Lung (tissue), 12 donors: Measurements from ENCODE around the gene TBXA2R. TPM values are rescaled to one million over a fixed set of nuclear protein-coding genes. Genes with fewer than 3 reads are reported as not detected.
"Not testable (repeated sequence)": the region's sequence is repeated elsewhere in the genome, so short reads cannot be mapped to it uniquely, and the experiment has no call there.

Experiments used
- ATAC-seq: fragments of 200-7000 bp; cut with Tn5 transposase; one replicate; pipeline ENCODE4 v1.9.1; 2020; ENCODE audit warnings: moderate number of reproducible peaks; ENCODE audit not compliant: insufficient read depth, low FRiP score
- DNase-seq, 3 donors: peaks; one replicate each; pipeline ENCODE4 v3.0.0-alpha.2; 2013 to 2017
- H3K27ac ChIP-seq, 2 donors: one replicate each; pipeline ENCODE4 v1.5.1; 2013; ENCODE audit warnings: mild to moderate bottlenecking in 2 of 2, moderate library complexity in 2 of 2, control low read depth in 1 of 2, inconsistent platforms in 1 of 2, low read depth in 1 of 2, low read length in 1 of 2
- H3K27me3 ChIP-seq, 3 donors: one replicate each; pipeline ENCODE4 v1.5.1; 2013; ENCODE audit warnings: low read length in 2 of 3; ENCODE audit not compliant: control insufficient read depth in 3 of 3, insufficient read depth in 3 of 3
- H3K36me3 ChIP-seq, 4 donors: one replicate each; pipeline ENCODE4 v1.5.1; 2013; ENCODE audit warnings: low read length in 4 of 4, mild to moderate bottlenecking in 1 of 4, moderate library complexity in 1 of 4; ENCODE audit not compliant: control insufficient read depth in 4 of 4, insufficient read depth in 4 of 4
- H3K4me1 ChIP-seq, 5 donors: one replicate each; pipeline ENCODE4 v1.5.1; 2013; ENCODE audit warnings: low read length in 5 of 5, mild to moderate bottlenecking in 2 of 5, moderate library complexity in 1 of 5; ENCODE audit not compliant: control insufficient read depth in 5 of 5, insufficient read depth in 5 of 5
- H3K4me3 ChIP-seq: one replicate; pipeline ENCODE4 v1.5.1; 2013; ENCODE audit warnings: mild to moderate bottlenecking, control low read depth, moderate library complexity
- H3K9ac ChIP-seq, 2 donors: one replicate each; pipeline ENCODE4 v1.5.1; 2013; ENCODE audit warnings: low read length in 2 of 2, control low read depth in 1 of 2; ENCODE audit not compliant: insufficient read depth in 1 of 2
- H3K9me3 ChIP-seq, 4 donors: one replicate each; pipeline ENCODE4 v1.5.1; 2013; ENCODE audit warnings: low read length in 3 of 4, mild to moderate bottlenecking in 1 of 4, moderate library complexity in 1 of 4; ENCODE audit not compliant: control insufficient read depth in 4 of 4, insufficient read depth in 3 of 4
- CTCF ChIP-seq: IDR thresholded peaks from 2 replicates; pipeline ENCODE4 v1.5.1; 2012; ENCODE audit warnings: mild to moderate bottlenecking; ENCODE audit errors: control extremely low read depth, extremely low read depth
- WGBS, 2 donors: extraction: QIAGEN DNeasy Blood & Tissue Kit; methylation state at CpG; one replicate each; pipeline ENCODE4 v1.1.7; 2013; 5-methylcytosine and 5-hydroxymethylcytosine counted together
- polyA plus RNA-seq, 2 donors: library from polyadenylated mRNA; stranded (reverse); fragments of 200-250 nt; gene quantifications; one replicate each; pipeline ENCODE4 v1.2.1, GENCODE V29; 2013
- total RNA-seq, 2 donors: library from RNA; depleted of rRNA in 1 of 2; stranded (reverse); fragments of >200 nt in 1 of 2; gene quantifications; one replicate each; pipeline ENCODE4 v1.2.1, GENCODE V29; 2014 to 2021
- donor health status: control.
- donor health status: control.
- donor health status: Bipolar disorder and iron deficiency.
- donor health status: healthy.
- donor health status: DM: yes; HTN: yes; CAD: no.

TBXA2R gene
- total and polyA plus RNA-seq, 4 donors = 2.5 to 7.6 (median 3.5) TPM

DNA sequence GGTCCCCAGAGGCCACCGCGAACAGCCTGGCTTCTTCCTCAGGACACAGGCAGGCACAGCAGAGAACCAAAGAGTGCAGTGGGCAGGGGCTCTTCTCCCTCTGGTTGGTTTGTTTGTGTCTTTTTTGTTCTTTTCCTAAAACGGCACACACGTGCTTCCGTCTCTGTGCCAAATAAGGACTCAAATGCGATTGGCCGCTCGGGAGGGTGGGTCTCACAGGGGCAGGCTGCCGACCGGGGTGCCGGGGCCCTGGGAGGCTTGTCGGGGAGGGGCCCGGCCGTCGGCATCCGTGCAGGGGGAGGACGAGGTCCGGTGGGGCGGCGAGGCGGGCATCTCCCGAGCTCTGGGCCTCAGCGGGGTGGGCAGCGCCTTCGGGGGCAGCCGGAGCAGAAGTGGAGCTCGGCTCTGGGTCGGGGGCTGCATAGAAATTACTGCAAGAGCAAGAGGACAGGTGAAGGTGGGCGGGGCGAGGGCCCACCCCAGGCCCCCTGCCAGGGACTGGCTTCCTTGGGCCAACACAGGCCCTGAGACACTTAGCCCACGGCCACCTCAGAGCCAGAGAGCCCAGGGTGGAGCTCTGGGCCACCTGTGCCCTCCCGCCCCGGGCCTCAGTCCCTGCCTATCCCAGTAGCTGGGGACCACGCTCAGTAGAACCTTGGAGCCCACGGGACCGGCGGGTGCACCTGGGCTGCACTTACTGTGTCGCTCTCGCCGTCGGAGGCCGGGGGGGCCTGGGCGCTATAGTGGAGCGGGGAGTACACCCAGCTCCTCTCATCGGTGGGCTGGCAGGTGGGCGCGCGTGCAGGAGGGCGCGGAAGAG, 26.3 kb upstream of the TBXA2R start:
- Histone ChIP-seq H3K9ac (no peak overlapping the region), H3K4me3 (no peak overlapping the region), H3K27ac (no peak overlapping the region), H3K36me3 (peaks cover 0 to 52% (median 7%) of the 10 kb centered on the region in 4 donors), H3K9me3 (no peaks in the 10 kb centered on the region), H3K27me3 (no peaks in the 10 kb centered on the region), H3K4me1 (no peaks in the 10 kb centered on the region)
- WGBS, 2 donors = 92 to 95% methylated on average over 48 to 50 of the region's 50 CpGs
- ATAC-seq (no peak), DNase-seq (no peak)
- no peak for TF ChIP-seq CTCF

DNA sequence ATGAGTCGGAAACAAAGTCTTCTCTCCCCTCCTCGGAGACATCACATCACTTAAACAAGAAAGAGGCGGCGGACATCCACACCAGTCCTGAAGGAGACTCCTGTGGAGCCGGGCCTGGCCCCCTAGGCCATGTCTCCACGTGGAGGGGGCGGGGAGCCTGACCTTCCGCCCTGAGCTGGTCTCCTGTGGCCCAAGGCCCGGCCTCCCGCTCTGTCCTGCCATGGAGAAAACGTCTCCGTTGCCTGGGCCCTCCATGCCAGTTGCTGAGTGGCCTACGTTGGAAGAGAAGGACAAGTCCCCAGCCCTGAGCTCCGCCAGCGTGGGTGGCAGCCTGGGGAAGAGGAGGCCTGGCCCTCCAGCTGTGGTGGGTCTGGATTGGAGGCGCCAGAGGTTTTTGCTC, 25.4 kb upstream of the TBXA2R start:
- H3K9ac ChIP-seq = no peak overlapping the region
- ATAC-seq (no peak), DNase-seq (no peak)
- no peak overlapping the region for H3K27ac ChIP-seq
- no peak for TF ChIP-seq CTCF
- no peaks in the 10 kb centered on the region for H3K9me3 ChIP-seq
- H3K4me3 ChIP-seq = no peak overlapping the region
- H3K27me3 ChIP-seq = no peaks in the 10 kb centered on the region
- no peaks in the 10 kb centered on the region for H3K4me1 ChIP-seq
- peaks cover 0 to 44% (median 5%) of the 10 kb centered on the region in 4 donors for H3K36me3 ChIP-seq
- WGBS, 2 donors = 91 to 94% methylated on average over 16 of the region's 16 CpGs

- Histone ChIP-seq H3K4me3 (no peak overlapping the region), H3K27ac (no peak overlapping the region), H3K4me1 (no peaks in the 10 kb centered on the region), H3K9ac (no peak overlapping the region), H3K27me3 (no peaks in the 10 kb centered on the region), H3K9me3 (no peaks in the 10 kb centered on the region), H3K36me3 (peaks cover 0 to 35% (median 5%) of the 10 kb centered on the region in 4 donors)
- DNase-seq (no peak), ATAC-seq (no peak)
- no peak for TF ChIP-seq CTCF
- WGBS, 2 donors = 93 to 95% methylated on average over 43 of the region's 43 CpGs
Observed at GRCh38 chr19:3631053-3631861, 24.6 kb upstream of the TBXA2R start.

GRCh38 chr19:3628766-3629165, 22.1 kb upstream of the TBXA2R start:
- H3K9me3 ChIP-seq, H3K4me3 ChIP-seq, DNase-seq, ATAC-seq, H3K27me3 ChIP-seq, H3K27ac ChIP-seq, H3K9ac ChIP-seq: not testable (repeated sequence)
- Histone ChIP-seq H3K36me3 (peaks cover 0 to 29% (median 3%) of the 10 kb centered on the region in 4 donors), H3K4me1 (peaks cover 3 to 11% (median 8%) of the 10 kb centered on the region in 5 donors)
- 77 to 82% methylated on average over 9 of the region's 9 CpGs for WGBS, 2 donors
